Activated CD4-positive, alpha-beta T cell treated with anti-CD3 and anti-CD28 coated beads for 4 hours (primary cell): ENCODE measurements around the gene ANKFY1.
"Not testable (repeated sequence)": the region's sequence is repeated elsewhere in the genome, so short reads cannot be mapped to it uniquely, and the experiment has no call there.

Experiments used
- DNase-seq, 2 donors: peaks; one replicate each; pipeline ENCODE4 v3.0.0-alpha.2; 2020

Gene ANKFY1

GRCh38 chr17:4258867-4259266 is 4.9 kb downstream of the ANKFY1 start:
- no peak for DNase-seq

- DNase-seq: no peak
Observed at GRCh38 chr17:4256952-4257351, 6.8 kb downstream of the ANKFY1 start.

- DNase-seq: not testable (repeated sequence)
Observed at GRCh38 chr17:4255271-4255670, 8.5 kb downstream of the ANKFY1 start.

GRCh38 chr17:4250887-4251286 is 12.9 kb downstream of the ANKFY1 start:
- DNase-seq: no peak

GRCh38 chr17:4249452-4250029 is 14.2 kb downstream of the ANKFY1 start:
- DNase-seq: no peak

- DNase-seq: no peak
Observed at GRCh38 chr17:4248504-4249277, 15.1 kb downstream of the ANKFY1 start.

GRCh38 chr17:4247971-4248388 is 15.8 kb downstream of the ANKFY1 start:
- DNase-seq: no peak

GRCh38 chr17:4247361-4247970 is 16.3 kb downstream of the ANKFY1 start:
- no peak for DNase-seq

- DNase-seq: no peak
Observed at GRCh38 chr17:4246674-4247073, 17.1 kb downstream of the ANKFY1 start.

- no peak for DNase-seq
Observed at GRCh38 chr17:4241535-4241934, 22.2 kb downstream of the ANKFY1 start.

GRCh38 chr17:4236456-4236855 is 27.3 kb downstream of the ANKFY1 start:
- no peak for DNase-seq

GRCh38 chr17:4235372-4236279 is 28.2 kb downstream of the ANKFY1 start:
- no peak for DNase-seq

- DNase-seq: no peak
Observed at GRCh38 chr17:4234401-4234800, 29.4 kb downstream of the ANKFY1 start.

- no peak for DNase-seq
Observed at GRCh38 chr17:4233668-4234258, 30.0 kb downstream of the ANKFY1 start.

- DNase-seq: no peak
Observed at GRCh38 chr17:4232168-4232813, 31.5 kb downstream of the ANKFY1 start.

- DNase-seq: no peak
Observed at GRCh38 chr17:4229627-4230541, 33.9 kb downstream of the ANKFY1 start.

- no peak for DNase-seq
Observed at GRCh38 chr17:4221899-4222659, 41.7 kb downstream of the ANKFY1 start.

GRCh38 chr17:4221163-4221562 is 42.6 kb downstream of the ANKFY1 start:
- DNase-seq: no peak

- no peak for DNase-seq
Observed at GRCh38 chr17:4220655-4221054, 43.1 kb downstream of the ANKFY1 start.

GRCh38 chr17:4219241-4219640 is 44.5 kb downstream of the ANKFY1 start:
- no peak for DNase-seq
